Astrocyte (in vitro differentiated cells and primary cell): ENCODE data around the gene PMM2. TPM values are rescaled to one million over a fixed set of nuclear protein-coding genes. Genes with fewer than 3 reads are reported as not detected.
"Not testable (repeated sequence)": the region's sequence is repeated elsewhere in the genome, so short reads cannot be mapped to it uniquely, and the experiment has no call there.

ENCODE experiments used
- DNase-seq: peaks from one replicate; pipeline ENCODE4 v3.0.0-alpha.2; 2010; ENCODE audit warnings: low read depth
- FAIRE-seq: peaks from 2 replicates; lab custom pipeline; 2011; peaks lifted over from hg19 to GRCh38; lab: Jason Lieb, UNC
- H2AFZ ChIP-seq: 2 replicates; pipeline ENCODE4 v1.6.0; 2012; ENCODE audit warnings: low read depth, low read length, inconsistent platforms
- H3K27ac ChIP-seq: 2 replicates; pipeline ENCODE4 v1.5.1; 2011; ENCODE audit warnings: low read depth, low read length, inconsistent platforms
- H3K27me3 ChIP-seq: 2 replicates; pipeline ENCODE4 v1.6.0; 2011; ENCODE audit warnings: low read length, inconsistent platforms; ENCODE audit not compliant: insufficient read depth
- H3K36me3 ChIP-seq: 2 replicates; pipeline ENCODE4 v1.5.1; 2011; ENCODE audit warnings: low read length, inconsistent platforms; ENCODE audit not compliant: insufficient read depth
- H3K4me1 ChIP-seq: 2 replicates; pipeline ENCODE4 v1.5.1; 2011; ENCODE audit warnings: low read length, inconsistent platforms; ENCODE audit not compliant: insufficient read depth
- H3K4me2 ChIP-seq: 2 replicates; pipeline ENCODE4 v1.6.0; 2012; ENCODE audit warnings: low read length, inconsistent platforms
- H3K4me3 ChIP-seq: 2 replicates; pipeline ENCODE4 v1.5.1; 2011; ENCODE audit warnings: low read depth, mild to moderate bottlenecking, low read length, inconsistent platforms; ENCODE audit not compliant: insufficient read depth
- H3K79me2 ChIP-seq: 2 replicates; pipeline ENCODE4 v1.6.0; 2012; ENCODE audit warnings: mild to moderate bottlenecking, low read length, inconsistent platforms; ENCODE audit not compliant: insufficient read depth
- H3K9ac ChIP-seq: 2 replicates; pipeline ENCODE4 v1.6.0; 2012; ENCODE audit warnings: mild to moderate bottlenecking, low read length, inconsistent platforms
- H3K9me3 ChIP-seq: 2 replicates; pipeline ENCODE4 v1.5.1; 2012; ENCODE audit warnings: low read depth, mild to moderate bottlenecking, low read length, inconsistent platforms; ENCODE audit not compliant: insufficient read depth
- H4K20me1 ChIP-seq: 2 replicates; pipeline ENCODE4 v1.6.0; 2012; ENCODE audit warnings: low read length, inconsistent platforms; ENCODE audit not compliant: insufficient read depth
- H3K27ac Mint-ChIP-seq: one replicate; pipeline ENCODE4 v1.8.0; 2021; ENCODE audit warnings: mild to moderate bottlenecking, mixed read lengths; ENCODE audit not compliant: unreplicated experiment
- H3K27me3 Mint-ChIP-seq: one replicate; pipeline ENCODE4 v1.8.0; 2021; ENCODE audit warnings: low read depth, mixed read lengths; ENCODE audit not compliant: unreplicated experiment
- H3K36me3 Mint-ChIP-seq: one replicate; pipeline ENCODE4 v1.8.0; 2021; ENCODE audit warnings: low read depth, mixed read lengths; ENCODE audit not compliant: unreplicated experiment
- H3K4me1 Mint-ChIP-seq: one replicate; pipeline ENCODE4 v1.8.0; 2021; ENCODE audit warnings: low read depth, mixed read lengths; ENCODE audit not compliant: unreplicated experiment
- H3K4me3 Mint-ChIP-seq: one replicate; pipeline ENCODE4 v1.8.0; 2021; ENCODE audit warnings: mild to moderate bottlenecking, moderate library complexity, mixed read lengths; ENCODE audit not compliant: unreplicated experiment
- H3K9me3 Mint-ChIP-seq: one replicate; pipeline ENCODE4 v1.8.0; 2021; ENCODE audit warnings: mild to moderate bottlenecking, mixed read lengths; ENCODE audit not compliant: unreplicated experiment
- EZH2 ChIP-seq: IDR thresholded peaks from 2 replicates; pipeline ENCODE4 v1.6.1; 2012; ENCODE audit warnings: mild to moderate bottlenecking, low read length, inconsistent platforms; ENCODE audit not compliant: insufficient read depth
- total RNA-seq: library from RNA; stranded (reverse); gene quantifications from 2 replicates; pipeline ENCODE4 v1.2.1, GENCODE V29; 2021
- TF ChIP-seq, protein P1 (sequence below): IDR thresholded peaks from 2 replicates; pipeline ENCODE4 v1.5.1; 2011; ENCODE audit warnings: low read depth, mild to moderate bottlenecking, inconsistent platforms, low read length, moderate library complexity; ENCODE audit not compliant: insufficient read depth

Gene PMM2
- total RNA-seq, 1 donor from 2014 or later: 57.8 TPM

DNA sequence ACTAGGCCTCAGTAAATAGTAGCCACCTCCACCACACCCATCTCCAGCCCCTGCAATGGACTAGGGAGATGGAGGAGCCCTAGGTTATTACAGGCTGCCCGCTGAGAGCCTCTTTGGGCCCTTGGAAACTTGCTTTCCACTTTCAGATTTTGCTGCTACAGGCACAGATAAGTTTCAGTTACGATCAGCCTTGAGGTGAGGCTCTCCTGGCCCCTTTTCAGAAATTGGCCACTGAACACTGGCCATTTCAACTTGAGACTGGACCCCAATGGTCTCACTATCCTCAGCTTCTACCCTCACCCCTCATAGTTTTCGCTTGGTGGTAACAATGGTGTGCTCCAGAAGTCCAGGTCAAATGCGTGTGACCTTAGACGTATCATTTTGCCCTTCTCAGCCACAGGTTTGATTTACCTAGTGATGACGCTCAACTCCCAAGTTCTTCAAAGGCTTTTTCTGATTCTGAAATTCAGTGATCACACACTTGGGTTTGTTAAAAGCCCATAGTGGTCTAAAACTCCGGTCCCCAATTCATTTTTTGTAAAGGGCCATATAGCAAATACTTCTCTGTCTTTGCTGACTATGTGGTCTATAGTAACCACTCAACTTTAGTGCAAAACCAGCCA, 1.0 kb downstream of the PMM2 start:
- peaks cover 16% of the 10 kb centered on the region for H3K4me1 Mint-ChIP-seq
- peak overlapping the region; percentile 96 for H3K4me2 ChIP-seq
- TF ChIP-seq, protein P1, sequence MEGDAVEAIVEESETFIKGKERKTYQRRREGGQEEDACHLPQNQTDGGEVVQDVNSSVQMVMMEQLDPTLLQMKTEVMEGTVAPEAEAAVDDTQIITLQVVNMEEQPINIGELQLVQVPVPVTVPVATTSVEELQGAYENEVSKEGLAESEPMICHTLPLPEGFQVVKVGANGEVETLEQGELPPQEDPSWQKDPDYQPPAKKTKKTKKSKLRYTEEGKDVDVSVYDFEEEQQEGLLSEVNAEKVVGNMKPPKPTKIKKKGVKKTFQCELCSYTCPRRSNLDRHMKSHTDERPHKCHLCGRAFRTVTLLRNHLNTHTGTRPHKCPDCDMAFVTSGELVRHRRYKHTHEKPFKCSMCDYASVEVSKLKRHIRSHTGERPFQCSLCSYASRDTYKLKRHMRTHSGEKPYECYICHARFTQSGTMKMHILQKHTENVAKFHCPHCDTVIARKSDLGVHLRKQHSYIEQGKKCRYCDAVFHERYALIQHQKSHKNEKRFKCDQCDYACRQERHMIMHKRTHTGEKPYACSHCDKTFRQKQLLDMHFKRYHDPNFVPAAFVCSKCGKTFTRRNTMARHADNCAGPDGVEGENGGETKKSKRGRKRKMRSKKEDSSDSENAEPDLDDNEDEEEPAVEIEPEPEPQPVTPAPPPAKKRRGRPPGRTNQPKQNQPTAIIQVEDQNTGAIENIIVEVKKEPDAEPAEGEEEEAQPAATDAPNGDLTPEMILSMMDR: no peak
- TF ChIP-seq EZH2: no peak
- peak overlapping the region; percentile 98 for H3K9ac ChIP-seq
- H3K79me2 ChIP-seq: peaks cover 84% of the 10 kb centered on the region
- peaks cover 32% of the 10 kb centered on the region for H3K36me3 ChIP-seq
- H4K20me1 ChIP-seq: peaks cover 46% of the 10 kb centered on the region
- no peaks in the 10 kb centered on the region for H3K27me3 ChIP-seq
- peaks cover 20% of the 10 kb centered on the region for H3K4me1 ChIP-seq
- peaks cover 6% of the 10 kb centered on the region for H3K36me3 Mint-ChIP-seq
- no peak for FAIRE-seq
- H3K9me3 Mint-ChIP-seq: no peaks in the 10 kb centered on the region
- H3K9me3 ChIP-seq: no peaks in the 10 kb centered on the region
- H2AFZ ChIP-seq: no peak overlapping the region
- H3K4me3 ChIP-seq: peak overlapping the region; percentile 91
- no peaks in the 10 kb centered on the region for H3K27me3 Mint-ChIP-seq
- no peak for DNase-seq
- H3K27ac Mint-ChIP-seq: peak overlapping the region; percentile 91
- H3K27ac ChIP-seq: peak overlapping the region; percentile 97
- peak overlapping the region; percentile 98 for H3K4me3 Mint-ChIP-seq

DNA sequence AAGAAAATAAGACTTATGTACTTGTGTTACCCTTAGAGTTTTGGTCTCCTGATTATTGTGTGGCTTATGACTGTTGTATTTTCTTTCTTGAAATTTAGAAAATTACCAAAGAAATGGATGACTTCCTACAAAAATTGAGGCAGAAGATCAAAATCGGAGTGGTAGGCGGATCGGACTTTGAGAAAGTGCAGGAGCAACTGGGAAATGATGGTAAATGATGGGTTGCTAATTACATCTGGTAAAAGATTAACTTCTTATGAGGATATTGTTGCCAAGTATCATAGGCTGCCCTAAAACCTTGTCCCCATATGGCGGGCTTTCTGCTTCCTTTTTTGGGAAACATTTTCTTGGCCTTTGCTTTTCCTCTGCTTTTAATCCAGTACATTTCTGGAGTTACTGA, 4.1 kb downstream of the PMM2 start:
- Mint-ChIP-seq H3K9me3 (no peaks in the 10 kb centered on the region), H3K36me3 (peaks cover 6% of the 10 kb centered on the region), H3K27ac (no peak overlapping the region), H3K27me3 (no peaks in the 10 kb centered on the region), H3K4me3 (no peak overlapping the region), H3K4me1 (peaks cover 11% of the 10 kb centered on the region)
- H3K36me3 ChIP-seq: peaks cover 52% of the 10 kb centered on the region
- no peak overlapping the region for H2AFZ ChIP-seq
- no peak for TF ChIP-seq EZH2
- TF ChIP-seq, protein P1: no peak
- no peak for DNase-seq
- no peak overlapping the region for H3K4me2 ChIP-seq
- H3K9me3 ChIP-seq: no peaks in the 10 kb centered on the region
- no peaks in the 10 kb centered on the region for H3K27me3 ChIP-seq
- no peak overlapping the region for H3K27ac ChIP-seq
- peaks cover 76% of the 10 kb centered on the region for H4K20me1 ChIP-seq
- H3K79me2 ChIP-seq: peaks cover 100% of the 10 kb centered on the region
- FAIRE-seq: no peak
- peaks cover 15% of the 10 kb centered on the region for H3K4me1 ChIP-seq
- no peak overlapping the region for H3K9ac ChIP-seq
- H3K4me3 ChIP-seq: no peak overlapping the region

DNA sequence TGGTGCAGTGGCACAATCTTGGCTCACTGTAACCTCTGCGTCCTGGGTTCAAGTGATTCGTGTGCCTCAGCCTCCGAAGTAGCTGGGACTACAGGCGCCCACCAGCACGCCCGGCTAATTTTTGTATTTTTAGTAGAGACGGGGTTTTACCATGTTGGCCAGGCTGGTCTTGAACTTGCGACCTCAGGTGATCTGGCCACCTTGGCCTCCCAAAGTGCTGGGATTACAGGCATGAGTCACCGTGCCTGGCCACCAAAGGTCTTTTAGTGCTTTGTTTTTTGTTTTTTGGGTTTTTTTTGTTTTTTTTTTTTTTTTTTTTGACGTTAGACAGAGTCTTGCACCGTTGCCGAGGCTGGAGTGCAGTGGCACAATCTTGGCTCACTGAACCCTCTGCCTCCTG, 6.1 kb downstream of the PMM2 start:
- not testable (repeated sequence) for H3K27me3 Mint-ChIP-seq, H3K36me3 Mint-ChIP-seq, H3K27ac ChIP-seq, H3K9me3 ChIP-seq, H3K27ac Mint-ChIP-seq, DNase-seq, H3K4me1 Mint-ChIP-seq, H3K4me3 Mint-ChIP-seq, H3K4me3 ChIP-seq, H2AFZ ChIP-seq, H3K4me1 ChIP-seq, H3K27me3 ChIP-seq, H3K9me3 Mint-ChIP-seq, H3K9ac ChIP-seq, FAIRE-seq, H3K4me2 ChIP-seq
- peaks cover 99% of the 10 kb centered on the region for H3K79me2 ChIP-seq
- H4K20me1 ChIP-seq: peaks cover 94% of the 10 kb centered on the region
- H3K36me3 ChIP-seq: peaks cover 69% of the 10 kb centered on the region
